K562 (cell line): ENCODE measurements around the gene CDCA5. TPM values are rescaled to one million over a fixed set of nuclear protein-coding genes. Genes with fewer than 3 reads are reported as not detected.

Experiments used
- ATAC-seq: fragments of 200-7000 bp; cut with Tn5 transposase; 3 replicates; pipeline ENCODE4 v1.9.1; 2020; ENCODE audit warnings: moderate library complexity
- BruUV-seq: library from RNA; stranded (reverse); fragments of 400-500 nt; replicated peaks from 2 replicates; lab custom pipeline; 2021; lab: Mats Ljungman, UMichigan
- CTCF ChIA-PET: fragments of 300-600 bp; formaldehyde crosslinking; extraction: SDS; loops from one replicate; lab custom pipeline; 2021; ENCODE audit warnings: low intra/inter-chr PET ratio; lab: Yijun Ruan, JAX
- POLR2A ChIA-PET: fragments of 300-600, 350-650 bp; sonication (Branson Sonifier 250); formaldehyde crosslinking; extraction: SDS; loops from one replicate; lab custom pipeline; 2021; ENCODE audit warnings: antibody characterized with exemption, inconsistent platforms; lab: Yijun Ruan, JAX
- DNase-seq, 4 experiments: peaks; one replicate each; pipeline versions ENCODE4 v3.0.0 to v3.0.0-alpha.2; 2011 to 2018; ENCODE audit warnings: low spot score in 3 of 4, mixed read lengths in 3 of 4; ENCODE audit errors: extremely low read depth in 1 of 4
- FAIRE-seq: peaks from 2 replicates; lab custom pipeline; 2011; peaks lifted over from hg19 to GRCh38; lab: Jason Lieb, UNC
- H2AFZ ChIP-seq: 2 replicates; pipeline ENCODE4 v1.6.0; 2011; ENCODE audit warnings: low read depth, low read length, control low read depth, inconsistent platforms
- H3K27ac ChIP-seq: fragments of 200-600 bp; 3 replicates; pipeline ENCODE4 v1.8.0; 2011; ENCODE audit warnings: low read depth, mild to moderate bottlenecking, control low read depth, inconsistent platforms, low read length, moderate library complexity, mixed read lengths; ENCODE audit errors: extremely low read depth
- H3K27me3 ChIP-seq, 2 experiments: fragments of 300-600 bp in 1 of 2; 2 replicates in 1 of 2; 3 replicates in 1 of 2; pipeline versions ENCODE4 v1.6.0 to v1.8.0; 2011; ENCODE audit warnings: inconsistent platforms in 2 of 2, low read length in 2 of 2, mild to moderate bottlenecking in 1 of 2, mixed read lengths in 1 of 2, moderate library complexity in 1 of 2; ENCODE audit not compliant: control insufficient read depth in 2 of 2, insufficient read depth in 2 of 2
- H3K36me3 ChIP-seq: fragments of 300-600 bp; 3 replicates; pipeline ENCODE4 v1.8.0; 2011; ENCODE audit warnings: mild to moderate bottlenecking, low read length, inconsistent platforms; ENCODE audit not compliant: control insufficient read depth, insufficient read depth
- H3K4me1 ChIP-seq, 2 experiments: fragments of 200-600 bp in 1 of 2; replicated peaks in 1 of 2; 2 replicates in 1 of 2; 3 replicates in 1 of 2; pipeline versions ENCODE4 v1.5.1 to v1.8.0; 2011; ENCODE audit warnings: inconsistent platforms in 2 of 2, low read length in 2 of 2, mild to moderate bottlenecking in 1 of 2, mixed read lengths in 1 of 2, moderate library complexity in 1 of 2; ENCODE audit not compliant: control insufficient read depth in 2 of 2, insufficient read depth in 2 of 2
- H3K4me2 ChIP-seq: 2 replicates; pipeline ENCODE4 v1.6.1; 2011; ENCODE audit warnings: low read length, control low read depth, inconsistent platforms, mixed read lengths; ENCODE audit not compliant: insufficient read depth
- H3K4me3 ChIP-seq: fragments of 200-600 bp; sonication (generic), shearing (Covaris generic); 2 replicates; pipeline ENCODE4 v1.5.1; 2016; ENCODE audit warnings: control low read depth, inconsistent platforms
- H3K79me2 ChIP-seq: fragments of 200-600 bp; 3 replicates; pipeline ENCODE4 v1.8.0; 2011; ENCODE audit warnings: low read length, inconsistent platforms; ENCODE audit not compliant: control insufficient read depth, insufficient read depth
- H3K9ac ChIP-seq, 2 experiments: 2 replicates each; pipeline versions ENCODE4 v1.6.0 to v1.6.1; 2011; ENCODE audit warnings: low read depth in 2 of 2, low read length in 2 of 2, control low read depth in 1 of 2, inconsistent platforms in 1 of 2, mild to moderate bottlenecking in 1 of 2, mixed read lengths in 1 of 2; ENCODE audit not compliant: insufficient read depth in 1 of 2
- H3K9me1 ChIP-seq: one replicate; pipeline ENCODE4 v1.6.0; 2011; ENCODE audit warnings: inconsistent platforms, mild to moderate bottlenecking, low read length, moderate library complexity; ENCODE audit not compliant: control insufficient read depth, insufficient read depth
- H3K9me3 ChIP-seq: replicated peaks from 2 replicates; pipeline ENCODE4 v1.5.1; 2011; ENCODE audit warnings: low read depth, low read length, inconsistent platforms; ENCODE audit not compliant: control insufficient read depth, insufficient read depth
- H4K20me1 ChIP-seq: replicated peaks from 2 replicates; pipeline ENCODE4 v1.6.1; 2011; ENCODE audit warnings: low read length, inconsistent platforms, mixed read lengths; ENCODE audit not compliant: control insufficient read depth, insufficient read depth
- CEBPB ChIP-seq: fragments of 450-650 bp; IDR thresholded peaks from 2 replicates; pipeline ENCODE4 v1.6.1; 2016; ENCODE audit warnings: missing genetic modification characterization, missing compliant biosample characterization
- MEF2A ChIP-seq: IDR thresholded peaks from 2 replicates; pipeline ENCODE4 v1.6.1; 2011; ENCODE audit warnings: low read depth, mild to moderate bottlenecking, low read length, moderate library complexity; ENCODE audit not compliant: control insufficient read depth
- PML ChIP-seq: IDR thresholded peaks from 2 replicates; pipeline ENCODE4 v1.6.1; 2012; ENCODE audit warnings: low read length, inconsistent platforms
- ZC3H11A ChIP-seq: IDR thresholded peaks from 2 replicates; pipeline ENCODE4 v1.6.1; 2012; ENCODE audit warnings: low read depth, low read length, improper control_type of control experiment
- ZNF146 ChIP-seq: IDR thresholded peaks from one replicate; pipeline ENCODE4 v1.6.1; 2018; ENCODE audit warnings: missing compliant biosample characterization; ENCODE audit not compliant: unreplicated experiment
- WGBS: fragments of 100-300 bp; shearing (Covaris generic); methylation state at CpG from one replicate; pipeline ENCODE4 v1.1.6; 2016; ENCODE audit warnings: low coverage, mixed read lengths; ENCODE audit not compliant: insufficient coverage; ENCODE audit errors: missing lambda C conversion rate; 5-methylcytosine and 5-hydroxymethylcytosine counted together
- in situ Hi-C: fragments of 300-500 bp; cut with MboI; formaldehyde crosslinking; loops from 4 replicates; pipeline ENCODE4 v1.15.0; 2018; ENCODE audit warnings: inconsistent platforms, mixed read lengths
- intact Hi-C: fragments of 100-400 bp; cut with micrococcal nuclease; formaldehyde crosslinking; loops from 2 replicates; pipeline ENCODE4 v1.14.2; 2022
- polyA plus RNA-seq, 8 experiments: library from polyadenylated mRNA; depleted of rRNA in 4 of 8; stranded (reverse) in 5 of 8; unstranded in 3 of 8; fragments of >200 nt; fragmentation: Nextera tagmentation in 2 of 8; fragmentation: Illumina TruSeq in 1 of 8; extraction: Ambion mirVana in 2 of 8; extraction: Trizol in 1 of 8; gene quantifications; 2 replicates each; pipeline versions ENCODE4 v1.2.1 to v1.2.3, GENCODE V29; 2011 to 2014; ENCODE audit warnings: inconsistent platforms in 1 of 8, missing spikeins in 1 of 8
- total RNA-seq, 7 experiments: library from RNA; depleted of rRNA in 6 of 7; stranded (reverse); fragments of >200 nt in 6 of 7; fragmentation: Illumina TruSeq in 2 of 7; extraction: Trizol in 2 of 7; gene quantifications; 2 replicates each; pipeline versions ENCODE4 v1.2.1 to v1.2.3, GENCODE V29; 2011 to 2021; ENCODE audit warnings: low replicate concordance in 1 of 7
- TF ChIP-seq, protein P1 (sequence below): sonication (generic); formaldehyde crosslinking; IDR thresholded peaks from 2 replicates; pipeline ENCODE4 v1.8.0; 2023; ENCODE audit warnings: mild to moderate bottlenecking, missing genetic modification reagents
- TF ChIP-seq, protein P2 (sequence below): fragments of 250-450 bp; sonication (Bioruptor Pico); IDR thresholded peaks from 2 replicates; pipeline ENCODE4 v1.5.1; 2021; ENCODE audit warnings: mild to moderate bottlenecking
- TF ChIP-seq, protein P3 (sequence below), 2 experiments: fragments of 450-650 bp in 1 of 2; sonication (generic) in 1 of 2; formaldehyde crosslinking in 1 of 2; IDR thresholded peaks in 1 of 2; conservative IDR thresholded peaks in 1 of 2; 2 replicates each; pipeline versions ENCODE4 v1.6.1 to v1.8.1; 2016 to 2023; ENCODE audit warnings: mild to moderate bottlenecking in 2 of 2, moderate library complexity in 2 of 2, inconsistent platforms in 1 of 2, missing genetic modification reagents in 1 of 2
- TF ChIP-seq, protein P4 (sequence below): fragments of 200-800 bp; sonication (Bioruptor generic); IDR thresholded peaks from 2 replicates; pipeline ENCODE4 v1.6.1; 2016; ENCODE audit warnings: missing genetic modification characterization, missing compliant biosample characterization

Gene CDCA5
- total and polyA plus RNA-seq, 9 of the 15 experiments (the other 6 are each of a cell fraction or from before 2014, with no cell fraction given) = 18.9 to 94.3 (median 64.6) TPM

DNA sequence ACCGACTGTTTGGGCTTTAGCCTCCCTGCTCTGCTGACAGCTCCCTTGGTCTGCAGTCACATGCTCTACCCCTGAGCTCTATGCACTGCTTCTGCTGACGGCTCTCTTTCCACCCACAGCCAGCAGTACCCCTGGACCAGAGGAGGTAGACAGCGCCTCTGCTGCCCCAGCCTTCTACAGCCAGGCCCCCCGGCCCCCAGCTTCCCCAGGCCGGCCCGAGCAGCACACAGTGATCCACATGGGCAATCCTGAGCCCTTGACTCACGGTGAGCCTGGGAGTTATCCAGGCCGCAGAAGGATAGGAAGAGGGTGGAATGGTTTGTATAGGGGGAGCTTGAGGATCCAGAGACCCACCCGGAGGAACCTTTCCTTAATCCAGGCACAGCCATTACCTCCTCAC is 3.0 kb upstream of the CDCA5 start:
- Histone ChIP-seq H3K27ac (no peak overlapping the region), H3K9me1 (no peaks in the 10 kb centered on the region), H3K79me2 (peaks cover 36% of the 10 kb centered on the region), H2AFZ (no peak overlapping the region), H3K27me3 (no peaks in the 10 kb centered on the region; a peak in 1 of 5 replicates), H3K4me2 (no peak overlapping the region), H3K9me3 (no peaks in the 10 kb centered on the region), H4K20me1 (no peaks in the 10 kb centered on the region; the same call in 1 of the 2 replicates), H3K9ac (no peak overlapping the region), H3K4me3 (no peak overlapping the region), H3K36me3 (peaks cover 60% of the 10 kb centered on the region), H3K4me1 (peaks cover 13 to 20% of the 10 kb centered on the region in 2 experiments)
- DNase-seq (no peak), ATAC-seq (no peak), FAIRE-seq (no peak)
- intact Hi-C loops (no loop called here), in situ Hi-C loops (no loop called here)
- ChIA-PET CTCF (no interaction called here), POLR2A (interaction anchor here (0.5 to 2.0 kb wide), 3 partner anchors 10 to 30 kb away, joined by 3 to 4 read pairs (median 3); partner anchors contain the start of gene ZNHIT2)
- WGBS = 87% methylated on average over 9 of the region's 9 CpGs
- BruUV-seq = no TSS peak
- TF ChIP-seq ZNF146 (CRISPR knock-in tag) = no peak
- TF ChIP-seq, protein P1, sequence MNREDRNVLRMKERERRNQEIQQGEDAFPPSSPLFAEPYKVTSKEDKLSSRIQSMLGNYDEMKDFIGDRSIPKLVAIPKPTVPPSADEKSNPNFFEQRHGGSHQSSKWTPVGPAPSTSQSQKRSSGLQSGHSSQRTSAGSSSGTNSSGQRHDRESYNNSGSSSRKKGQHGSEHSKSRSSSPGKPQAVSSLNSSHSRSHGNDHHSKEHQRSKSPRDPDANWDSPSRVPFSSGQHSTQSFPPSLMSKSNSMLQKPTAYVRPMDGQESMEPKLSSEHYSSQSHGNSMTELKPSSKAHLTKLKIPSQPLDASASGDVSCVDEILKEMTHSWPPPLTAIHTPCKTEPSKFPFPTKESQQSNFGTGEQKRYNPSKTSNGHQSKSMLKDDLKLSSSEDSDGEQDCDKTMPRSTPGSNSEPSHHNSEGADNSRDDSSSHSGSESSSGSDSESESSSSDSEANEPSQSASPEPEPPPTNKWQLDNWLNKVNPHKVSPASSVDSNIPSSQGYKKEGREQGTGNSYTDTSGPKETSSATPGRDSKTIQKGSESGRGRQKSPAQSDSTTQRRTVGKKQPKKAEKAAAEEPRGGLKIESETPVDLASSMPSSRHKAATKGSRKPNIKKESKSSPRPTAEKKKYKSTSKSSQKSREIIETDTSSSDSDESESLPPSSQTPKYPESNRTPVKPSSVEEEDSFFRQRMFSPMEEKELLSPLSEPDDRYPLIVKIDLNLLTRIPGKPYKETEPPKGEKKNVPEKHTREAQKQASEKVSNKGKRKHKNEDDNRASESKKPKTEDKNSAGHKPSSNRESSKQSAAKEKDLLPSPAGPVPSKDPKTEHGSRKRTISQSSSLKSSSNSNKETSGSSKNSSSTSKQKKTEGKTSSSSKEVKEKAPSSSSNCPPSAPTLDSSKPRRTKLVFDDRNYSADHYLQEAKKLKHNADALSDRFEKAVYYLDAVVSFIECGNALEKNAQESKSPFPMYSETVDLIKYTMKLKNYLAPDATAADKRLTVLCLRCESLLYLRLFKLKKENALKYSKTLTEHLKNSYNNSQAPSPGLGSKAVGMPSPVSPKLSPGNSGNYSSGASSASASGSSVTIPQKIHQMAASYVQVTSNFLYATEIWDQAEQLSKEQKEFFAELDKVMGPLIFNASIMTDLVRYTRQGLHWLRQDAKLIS (CRISPR knock-in tag) = no peak
- TF ChIP-seq CEBPB (tag) = no peak
- no peak for TF ChIP-seq PML
- no peak for TF ChIP-seq ZC3H11A
- TF ChIP-seq, protein P2, sequence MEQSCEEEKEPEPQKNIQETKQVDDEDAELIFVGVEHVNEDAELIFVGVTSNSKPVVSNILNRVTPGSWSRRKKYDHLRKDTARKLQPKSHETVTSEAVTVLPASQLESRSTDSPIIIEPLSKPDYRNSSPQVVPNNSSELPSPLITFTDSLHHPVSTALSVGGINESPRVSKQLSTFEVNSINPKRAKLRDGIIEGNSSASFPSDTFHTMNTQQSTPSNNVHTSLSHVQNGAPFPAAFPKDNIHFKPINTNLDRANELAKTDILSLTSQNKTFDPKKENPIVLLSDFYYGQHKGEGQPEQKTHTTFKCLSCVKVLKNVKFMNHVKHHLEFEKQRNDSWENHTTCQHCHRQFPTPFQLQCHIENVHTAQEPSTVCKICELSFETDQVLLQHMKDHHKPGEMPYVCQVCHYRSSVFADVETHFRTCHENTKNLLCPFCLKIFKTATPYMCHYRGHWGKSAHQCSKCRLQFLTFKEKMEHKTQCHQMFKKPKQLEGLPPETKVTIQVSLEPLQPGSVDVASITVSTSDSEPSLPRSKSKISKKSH = no peak
- no peak for TF ChIP-seq MEF2A
- TF ChIP-seq, protein P3, sequence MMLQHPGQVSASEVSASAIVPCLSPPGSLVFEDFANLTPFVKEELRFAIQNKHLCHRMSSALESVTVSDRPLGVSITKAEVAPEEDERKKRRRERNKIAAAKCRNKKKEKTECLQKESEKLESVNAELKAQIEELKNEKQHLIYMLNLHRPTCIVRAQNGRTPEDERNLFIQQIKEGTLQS (IDR thresholded peaks at IDR 0.05) = no peak
- TF ChIP-seq, protein P3 (CRISPR knock-in tag; conservative IDR thresholded peaks at IDR 0.05) = no peak
- TF ChIP-seq, protein P4, sequence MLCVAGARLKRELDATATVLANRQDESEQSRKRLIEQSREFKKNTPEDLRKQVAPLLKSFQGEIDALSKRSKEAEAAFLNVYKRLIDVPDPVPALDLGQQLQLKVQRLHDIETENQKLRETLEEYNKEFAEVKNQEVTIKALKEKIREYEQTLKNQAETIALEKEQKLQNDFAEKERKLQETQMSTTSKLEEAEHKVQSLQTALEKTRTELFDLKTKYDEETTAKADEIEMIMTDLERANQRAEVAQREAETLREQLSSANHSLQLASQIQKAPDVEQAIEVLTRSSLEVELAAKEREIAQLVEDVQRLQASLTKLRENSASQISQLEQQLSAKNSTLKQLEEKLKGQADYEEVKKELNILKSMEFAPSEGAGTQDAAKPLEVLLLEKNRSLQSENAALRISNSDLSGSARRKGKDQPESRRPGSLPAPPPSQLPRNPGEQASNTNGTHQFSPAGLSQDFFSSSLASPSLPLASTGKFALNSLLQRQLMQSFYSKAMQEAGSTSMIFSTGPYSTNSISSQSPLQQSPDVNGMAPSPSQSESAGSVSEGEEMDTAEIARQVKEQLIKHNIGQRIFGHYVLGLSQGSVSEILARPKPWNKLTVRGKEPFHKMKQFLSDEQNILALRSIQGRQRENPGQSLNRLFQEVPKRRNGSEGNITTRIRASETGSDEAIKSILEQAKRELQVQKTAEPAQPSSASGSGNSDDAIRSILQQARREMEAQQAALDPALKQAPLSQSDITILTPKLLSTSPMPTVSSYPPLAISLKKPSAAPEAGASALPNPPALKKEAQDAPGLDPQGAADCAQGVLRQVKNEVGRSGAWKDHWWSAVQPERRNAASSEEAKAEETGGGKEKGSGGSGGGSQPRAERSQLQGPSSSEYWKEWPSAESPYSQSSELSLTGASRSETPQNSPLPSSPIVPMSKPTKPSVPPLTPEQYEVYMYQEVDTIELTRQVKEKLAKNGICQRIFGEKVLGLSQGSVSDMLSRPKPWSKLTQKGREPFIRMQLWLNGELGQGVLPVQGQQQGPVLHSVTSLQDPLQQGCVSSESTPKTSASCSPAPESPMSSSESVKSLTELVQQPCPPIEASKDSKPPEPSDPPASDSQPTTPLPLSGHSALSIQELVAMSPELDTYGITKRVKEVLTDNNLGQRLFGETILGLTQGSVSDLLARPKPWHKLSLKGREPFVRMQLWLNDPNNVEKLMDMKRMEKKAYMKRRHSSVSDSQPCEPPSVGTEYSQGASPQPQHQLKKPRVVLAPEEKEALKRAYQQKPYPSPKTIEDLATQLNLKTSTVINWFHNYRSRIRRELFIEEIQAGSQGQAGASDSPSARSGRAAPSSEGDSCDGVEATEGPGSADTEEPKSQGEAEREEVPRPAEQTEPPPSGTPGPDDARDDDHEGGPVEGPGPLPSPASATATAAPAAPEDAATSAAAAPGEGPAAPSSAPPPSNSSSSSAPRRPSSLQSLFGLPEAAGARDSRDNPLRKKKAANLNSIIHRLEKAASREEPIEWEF (CRISPR knock-in tag) = no peak
